PC-3 (cell line): ENCODE data around the gene A4GALT. TPM values are rescaled to one million over a fixed set of nuclear protein-coding genes. Genes with fewer than 3 reads are reported as not detected.

Experiments used
- ATAC-seq: fragments of 200-7000 bp; cut with Tn5 transposase; 2 replicates; pipeline ENCODE4 v1.9.1; 2020; ENCODE audit warnings: mild to moderate bottlenecking, moderate library complexity
- BruUV-seq: library from RNA; stranded (reverse); fragments of 400-500 nt; replicated peaks from 2 replicates; lab custom pipeline; 2021; lab: Mats Ljungman, UMichigan
- CTCF ChIA-PET: fragments of 300-600 bp; sonication (Branson Sonifier 250); formaldehyde crosslinking; loops from one replicate; lab custom pipeline; 2022; ENCODE audit warnings: antibody characterized with exemption; lab: Charles Lee
- POLR2A ChIA-PET: fragments of 300-600 bp; sonication (Branson Sonifier 250); formaldehyde crosslinking; loops from one replicate; lab custom pipeline; 2022; ENCODE audit warnings: antibody characterized with exemption; ENCODE audit not compliant: unreplicated experiment; lab: Charles Lee
- DNase-seq: peaks from one replicate; pipeline ENCODE4 v3.0.0-alpha.2; 2015
- H2AFZ ChIP-seq: fragments of 300-600 bp; sonication (generic); 2 replicates; pipeline ENCODE4 v1.6.0; 2016; ENCODE audit warnings: antibody characterized with exemption, low read length
- H3F3A ChIP-seq: fragments of 300-600 bp; sonication (generic); one replicate; pipeline ENCODE4 v1.6.0; 2017; ENCODE audit warnings: antibody characterized with exemption, low read length, control low read depth, mild to moderate bottlenecking; ENCODE audit not compliant: unreplicated experiment
- H3K27ac ChIP-seq: fragments of 300-600 bp; sonication (generic); 2 replicates; pipeline ENCODE4 v1.5.1; 2016; ENCODE audit warnings: mild to moderate bottlenecking, low read length
- H3K27me3 ChIP-seq: fragments of 300-600 bp; sonication (generic); 2 replicates; pipeline ENCODE4 v1.6.1; 2016; ENCODE audit warnings: low read length, mixed read lengths
- H3K36me3 ChIP-seq: fragments of 300-600 bp; sonication (generic); 2 replicates; pipeline ENCODE4 v1.6.1; 2016; ENCODE audit warnings: low read depth, mixed run types, low read length, mixed read lengths
- H3K4me1 ChIP-seq: fragments of 300-600 bp; sonication (generic); 2 replicates; pipeline ENCODE4 v1.5.1; 2016; ENCODE audit warnings: low read length; ENCODE audit not compliant: insufficient read depth
- H3K4me2 ChIP-seq: fragments of 300-600 bp; sonication (generic); 2 replicates; pipeline ENCODE4 v1.6.0; 2016; ENCODE audit warnings: low read length
- H3K4me3 ChIP-seq: fragments of 300-600 bp; sonication (generic); 2 replicates; pipeline ENCODE4 v1.5.1; 2016; ENCODE audit warnings: mild to moderate bottlenecking, low read length, mixed read lengths
- H3K79me2 ChIP-seq: fragments of 300-600 bp; sonication (generic); 2 replicates; pipeline ENCODE4 v1.6.1; 2017; ENCODE audit warnings: low read length, mixed read lengths
- H3K9ac ChIP-seq: fragments of 300-600 bp; sonication (generic); 2 replicates; pipeline ENCODE4 v1.6.0; 2016; ENCODE audit warnings: mild to moderate bottlenecking, low read length
- H3K9me2 ChIP-seq: fragments of 300-600 bp; sonication (generic); replicated peaks from 2 replicates; pipeline ENCODE4 v1.6.1; 2016; ENCODE audit warnings: mixed run types, low read length, mixed read lengths
- H3K9me3 ChIP-seq: fragments of 300-600 bp; sonication (generic); 2 replicates; pipeline ENCODE4 v1.6.1; 2016; ENCODE audit warnings: low read length, mixed read lengths
- H4K20me1 ChIP-seq: fragments of 300-600 bp; sonication (generic); 2 replicates; pipeline ENCODE4 v1.6.1; 2016; ENCODE audit warnings: low read length, mixed read lengths
- EZH2 ChIP-seq: fragments of 300-600 bp; sonication (generic); IDR thresholded peaks from one replicate; pipeline ENCODE4 v1.6.1; 2017; ENCODE audit warnings: antibody characterized with exemption, mild to moderate bottlenecking, low read length; ENCODE audit not compliant: unreplicated experiment
- EZH2phosphoT487 ChIP-seq: fragments of 300-600 bp; sonication (generic); IDR thresholded peaks from 2 replicates; pipeline ENCODE4 v1.6.1; 2018; ENCODE audit warnings: mild to moderate bottlenecking, antibody characterized with exemption, low read length, borderline replicate concordance
- intact Hi-C: fragments of 100-400 bp; cut with micrococcal nuclease; formaldehyde crosslinking; loops from 2 replicates; pipeline ENCODE4 v1.9.0; 2023
- total RNA-seq: library from RNA; depleted of rRNA; stranded (reverse); fragments of >200 nt; gene quantifications from 2 replicates; pipeline ENCODE4 v1.2.3, GENCODE V29; 2014
- TF ChIP-seq, protein P1 (sequence below): fragments of 300-600 bp; sonication (generic); conservative IDR thresholded peaks from 2 replicates; pipeline ENCODE4 v1.5.1; 2017; ENCODE audit warnings: antibody characterized with exemption, low read depth, mild to moderate bottlenecking, low read length

A4GALT gene
- total RNA-seq, 1 experiment from 2014 or later: 3.2 TPM

DNA sequence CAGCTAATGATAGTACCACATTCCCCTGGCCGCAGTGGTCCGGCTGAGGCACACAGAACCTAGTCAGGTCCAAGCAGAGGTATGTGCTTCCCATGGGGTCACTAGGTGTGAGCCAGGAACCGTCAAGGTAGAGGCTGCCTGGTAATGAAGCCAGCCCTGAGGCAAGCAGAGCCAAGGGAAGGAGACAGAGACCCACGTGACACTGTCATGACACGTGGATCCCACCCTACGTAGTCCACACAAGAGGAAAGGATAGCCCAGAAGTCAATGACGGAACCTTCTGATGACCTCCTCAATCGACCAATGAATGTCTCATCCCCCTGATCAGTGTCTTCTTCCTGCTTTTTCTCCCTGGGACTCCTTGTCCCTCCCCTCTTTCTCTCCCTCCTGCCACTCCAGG, 19.0 kb downstream of the A4GALT start:
- BruUV-seq: no TSS peak
- no peaks in the 10 kb centered on the region for H3K4me1 ChIP-seq
- TF ChIP-seq, protein P1, sequence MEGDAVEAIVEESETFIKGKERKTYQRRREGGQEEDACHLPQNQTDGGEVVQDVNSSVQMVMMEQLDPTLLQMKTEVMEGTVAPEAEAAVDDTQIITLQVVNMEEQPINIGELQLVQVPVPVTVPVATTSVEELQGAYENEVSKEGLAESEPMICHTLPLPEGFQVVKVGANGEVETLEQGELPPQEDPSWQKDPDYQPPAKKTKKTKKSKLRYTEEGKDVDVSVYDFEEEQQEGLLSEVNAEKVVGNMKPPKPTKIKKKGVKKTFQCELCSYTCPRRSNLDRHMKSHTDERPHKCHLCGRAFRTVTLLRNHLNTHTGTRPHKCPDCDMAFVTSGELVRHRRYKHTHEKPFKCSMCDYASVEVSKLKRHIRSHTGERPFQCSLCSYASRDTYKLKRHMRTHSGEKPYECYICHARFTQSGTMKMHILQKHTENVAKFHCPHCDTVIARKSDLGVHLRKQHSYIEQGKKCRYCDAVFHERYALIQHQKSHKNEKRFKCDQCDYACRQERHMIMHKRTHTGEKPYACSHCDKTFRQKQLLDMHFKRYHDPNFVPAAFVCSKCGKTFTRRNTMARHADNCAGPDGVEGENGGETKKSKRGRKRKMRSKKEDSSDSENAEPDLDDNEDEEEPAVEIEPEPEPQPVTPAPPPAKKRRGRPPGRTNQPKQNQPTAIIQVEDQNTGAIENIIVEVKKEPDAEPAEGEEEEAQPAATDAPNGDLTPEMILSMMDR: no peak
- no peak for TF ChIP-seq EZH2phosphoT487
- TF ChIP-seq EZH2: no peak
- POLR2A ChIA-PET: interaction anchor here (0.6 kb wide), 1 partner anchor 41 kb away, joined by 4 read pairs; no protein-coding TSS in a partner anchor
- no peaks in the 10 kb centered on the region for H4K20me1 ChIP-seq
- no peak overlapping the region for H3K4me3 ChIP-seq
- ATAC-seq (no peak), DNase-seq (no peak)
- H3K4me2 ChIP-seq: no peak overlapping the region
- no peaks in the 10 kb centered on the region for H3F3A ChIP-seq
- no peak overlapping the region for H2AFZ ChIP-seq
- no peak overlapping the region for H3K9ac ChIP-seq
- no peaks in the 10 kb centered on the region for H3K79me2 ChIP-seq
- no peaks in the 10 kb centered on the region for H3K9me2 ChIP-seq
- no peaks in the 10 kb centered on the region for H3K36me3 ChIP-seq
- H3K9me3 ChIP-seq: no peaks in the 10 kb centered on the region
- no peaks in the 10 kb centered on the region for H3K27me3 ChIP-seq
- CTCF ChIA-PET: no interaction called here
- no peak overlapping the region for H3K27ac ChIP-seq
- intact Hi-C loops: no loop called here

- no peaks in the 10 kb centered on the region for H3K9me3 ChIP-seq
- H3K4me3 ChIP-seq: no peak overlapping the region
- TF ChIP-seq EZH2phosphoT487: no peak
- TF ChIP-seq EZH2: no peak
- TF ChIP-seq, protein P1: no peak
- H3K27me3 ChIP-seq: no peaks in the 10 kb centered on the region
- no peak overlapping the region for H2AFZ ChIP-seq
- no peaks in the 10 kb centered on the region for H3F3A ChIP-seq
- DNase-seq: no peak
- no peak overlapping the region for H3K27ac ChIP-seq
- H3K4me1 ChIP-seq: no peaks in the 10 kb centered on the region
- intact Hi-C loops: no loop called here
- no TSS peak for BruUV-seq
- H3K36me3 ChIP-seq: no peaks in the 10 kb centered on the region
- no peak overlapping the region for H3K4me2 ChIP-seq
- ATAC-seq: no peak
- H3K9me2 ChIP-seq: no peaks in the 10 kb centered on the region
- no peak overlapping the region for H3K9ac ChIP-seq
- POLR2A ChIA-PET: interaction anchor here (0.6 kb wide), 1 partner anchor 42 kb away, joined by 4 read pairs; no protein-coding TSS in a partner anchor
- H4K20me1 ChIP-seq: no peaks in the 10 kb centered on the region
- H3K79me2 ChIP-seq: no peaks in the 10 kb centered on the region
- CTCF ChIA-PET: no interaction called here
Observed at GRCh38 chr22:42700901-42701300, 19.8 kb downstream of the A4GALT start.

- CTCF ChIA-PET: no interaction called here
Observed at GRCh38 chr22:42700355-42700754, 20.3 kb downstream of the A4GALT start.

More at GRCh38 chr22:42700355-42700754, 20.3 kb downstream of the A4GALT start:
- H4K20me1 ChIP-seq: no peaks in the 10 kb centered on the region
- no peaks in the 10 kb centered on the region for H3K9me2 ChIP-seq
- no peaks in the 10 kb centered on the region for H3K79me2 ChIP-seq
- H3K27ac ChIP-seq: no peak overlapping the region
- H3K9me3 ChIP-seq: no peaks in the 10 kb centered on the region
- no peaks in the 10 kb centered on the region for H3K36me3 ChIP-seq
- no peaks in the 10 kb centered on the region for H3K27me3 ChIP-seq
- BruUV-seq: no TSS peak
- ATAC-seq (no peak), DNase-seq (no peak)
- no peak overlapping the region for H3K4me2 ChIP-seq
- H3F3A ChIP-seq: no peaks in the 10 kb centered on the region
- H3K9ac ChIP-seq: no peak overlapping the region
- no peaks in the 10 kb centered on the region for H3K4me1 ChIP-seq
- POLR2A ChIA-PET: no interaction called here
- TF ChIP-seq EZH2 (no peak), EZH2phosphoT487 (no peak)
- TF ChIP-seq, protein P1: no peak
- H2AFZ ChIP-seq: no peak overlapping the region
- intact Hi-C loops: no loop called here
- no peak overlapping the region for H3K4me3 ChIP-seq
